Gastroesophageal sphincter (tissue), 3 donors: ENCODE results near the gene METRNL.

Experiments
- EP300 ChIP-seq: sonication (generic); formaldehyde crosslinking; IDR thresholded peaks from one replicate; pipeline ENCODE4 v1.6.1; 2017; ENCODE audit warnings: antibody characterized with exemption, mild to moderate bottlenecking
- POLR2A ChIP-seq, 2 donors: fragments of 450-650 bp; IDR thresholded peaks; one replicate each; pipeline ENCODE4 v1.6.1; 2017; ENCODE audit warnings: antibody characterized with exemption in 2 of 2, mild to moderate bottlenecking in 2 of 2, moderate library complexity in 1 of 2
- POLR2AphosphoS5 ChIP-seq: sonication (generic); formaldehyde crosslinking; IDR thresholded peaks from one replicate; pipeline ENCODE4 v1.6.1; 2017; ENCODE audit warnings: antibody characterized with exemption
- TF ChIP-seq, protein P1 (sequence below), 4 experiments: fragments of 200-600 bp in 2 of 4; fragments of 450-650 bp in 2 of 4; sonication (generic) in 1 of 4; IDR thresholded peaks; one replicate each; pipeline ENCODE4 v1.5.1; 2017 to 2019; ENCODE audit warnings: antibody characterized with exemption in 4 of 4, mild to moderate bottlenecking in 2 of 4, moderate library complexity in 2 of 4

DNA sequence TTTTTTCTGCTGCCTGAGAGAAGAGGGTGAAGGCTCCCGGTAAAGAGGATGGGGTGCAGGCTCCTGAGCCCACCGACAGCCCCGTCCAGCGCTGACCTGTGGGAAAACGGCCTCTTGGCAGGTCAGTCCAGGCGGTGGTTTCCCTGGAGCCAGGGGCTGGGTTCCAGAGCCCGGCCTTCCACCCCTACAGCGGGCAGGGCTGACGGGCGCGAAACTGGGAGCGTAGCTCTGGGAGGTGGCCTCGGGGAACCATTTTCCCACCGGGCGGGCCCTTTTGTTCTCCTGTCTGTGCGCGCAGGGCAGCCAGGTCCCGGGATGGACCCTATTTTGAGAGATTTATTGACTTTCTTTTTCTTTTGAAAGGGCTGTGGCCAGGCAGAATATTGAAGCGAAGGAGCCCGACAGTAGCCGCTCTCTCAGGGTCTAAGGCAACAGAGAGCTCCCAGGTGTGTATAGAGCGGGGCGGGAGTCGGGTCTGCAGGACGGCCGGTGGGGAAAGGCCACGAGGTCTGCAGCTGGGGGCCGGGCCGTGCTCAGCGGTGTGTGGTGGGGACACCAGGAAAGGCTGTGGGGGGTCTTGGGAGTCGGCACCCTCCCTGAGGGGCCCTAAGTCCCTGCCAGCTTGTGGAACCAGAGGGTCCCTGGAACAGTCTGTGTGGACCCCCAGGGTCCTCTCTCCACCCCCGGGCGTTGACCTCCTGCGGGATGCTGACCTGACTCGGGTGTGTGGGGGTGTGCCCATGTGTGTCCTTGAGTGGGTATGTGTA is 32.3 kb downstream of the METRNL start:
- TF ChIP-seq, protein P1, sequence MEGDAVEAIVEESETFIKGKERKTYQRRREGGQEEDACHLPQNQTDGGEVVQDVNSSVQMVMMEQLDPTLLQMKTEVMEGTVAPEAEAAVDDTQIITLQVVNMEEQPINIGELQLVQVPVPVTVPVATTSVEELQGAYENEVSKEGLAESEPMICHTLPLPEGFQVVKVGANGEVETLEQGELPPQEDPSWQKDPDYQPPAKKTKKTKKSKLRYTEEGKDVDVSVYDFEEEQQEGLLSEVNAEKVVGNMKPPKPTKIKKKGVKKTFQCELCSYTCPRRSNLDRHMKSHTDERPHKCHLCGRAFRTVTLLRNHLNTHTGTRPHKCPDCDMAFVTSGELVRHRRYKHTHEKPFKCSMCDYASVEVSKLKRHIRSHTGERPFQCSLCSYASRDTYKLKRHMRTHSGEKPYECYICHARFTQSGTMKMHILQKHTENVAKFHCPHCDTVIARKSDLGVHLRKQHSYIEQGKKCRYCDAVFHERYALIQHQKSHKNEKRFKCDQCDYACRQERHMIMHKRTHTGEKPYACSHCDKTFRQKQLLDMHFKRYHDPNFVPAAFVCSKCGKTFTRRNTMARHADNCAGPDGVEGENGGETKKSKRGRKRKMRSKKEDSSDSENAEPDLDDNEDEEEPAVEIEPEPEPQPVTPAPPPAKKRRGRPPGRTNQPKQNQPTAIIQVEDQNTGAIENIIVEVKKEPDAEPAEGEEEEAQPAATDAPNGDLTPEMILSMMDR (IDR thresholded peaks at IDR 0.05): no peak
- TF ChIP-seq POLR2A (IDR thresholded peaks at IDR 0.05) (no peak), EP300 (no peak), POLR2AphosphoS5 (no peak)
